Testis (tissue), 3 donors: Measurements from ENCODE around the gene CDSN. TPM values are rescaled to one million over a fixed set of nuclear protein-coding genes. Genes with fewer than 3 reads are reported as not detected.

Experiments used
- DNase-seq: peaks from one replicate; pipeline ENCODE4 v3.0.0-alpha.2; 2019
- H3K27ac ChIP-seq, 2 donors: fragments of 200-600 bp; sonication (generic); one replicate each; pipeline ENCODE4 v1.5.1; 2019
- H3K27me3 ChIP-seq: fragments of 200-600 bp; sonication (generic); one replicate; pipeline ENCODE4 v1.5.1; 2019
- H3K36me3 ChIP-seq: fragments of 200-600 bp; sonication (generic); one replicate; pipeline ENCODE4 v1.5.1; 2017; ENCODE audit warnings: low read depth; ENCODE audit errors: missing control alignments
- H3K4me1 ChIP-seq: fragments of 200-600 bp; sonication (generic); one replicate; pipeline ENCODE4 v1.5.1; 2019
- H3K4me3 ChIP-seq, 2 donors: fragments of 200-600 bp; sonication (generic); one replicate each; pipeline ENCODE4 v1.5.1; 2017 to 2019
- H3K9me3 ChIP-seq: fragments of 200-600 bp; sonication (generic); one replicate; pipeline ENCODE4 v1.5.1; 2017
- POLR2A ChIP-seq: fragments of 450-650 bp; IDR thresholded peaks from one replicate; pipeline ENCODE4 v1.6.1; 2017; ENCODE audit warnings: antibody characterized with exemption, mild to moderate bottlenecking, moderate library complexity
- WGBS, 2 donors: methylation state at CpG; one replicate each; pipeline ENCODE4 v1.1.5; 2018; 5-methylcytosine and 5-hydroxymethylcytosine counted together
- intact Hi-C: fragments of 100-400 bp; cut with DNase I; formaldehyde crosslinking; loops from one replicate; pipeline ENCODE4 v1.15.1; 2023; ENCODE audit warnings: low total_unique reads
- polyA plus RNA-seq: library from polyadenylated mRNA; stranded (reverse); fragments of 350-450 nt; fragmentation: Illumina TruSeq; extraction: RNeasy Lipid Tissue Mini Kit (QIAGEN cat#74804); gene quantifications from one replicate; pipeline ENCODE4 v1.2.3, GENCODE V29; 2014; ENCODE audit warnings: low read depth, low replicate concordance; ENCODE audit not compliant: insufficient read depth
- total RNA-seq, 2 donors: library from RNA; depleted of rRNA; stranded (reverse); fragments of >200 nt; gene quantifications; one replicate each; pipeline ENCODE4 v1.2.3, GENCODE V29; 2016
- TF ChIP-seq, protein P1 (sequence below), 3 experiments: fragments of 450-650 bp in 2 of 3; fragments of 200-600 bp in 1 of 3; sonication (generic) in 1 of 3; IDR thresholded peaks; one replicate each; pipeline ENCODE4 v1.5.1; 2016 to 2019; ENCODE audit warnings: antibody characterized with exemption in 3 of 3, mild to moderate bottlenecking in 2 of 3, moderate library complexity in 1 of 3

The CDSN gene
- total and polyA plus RNA-seq, 3 donors from 2014 or later = 0.06 to 0.32 TPM; not detected in 1

DNA sequence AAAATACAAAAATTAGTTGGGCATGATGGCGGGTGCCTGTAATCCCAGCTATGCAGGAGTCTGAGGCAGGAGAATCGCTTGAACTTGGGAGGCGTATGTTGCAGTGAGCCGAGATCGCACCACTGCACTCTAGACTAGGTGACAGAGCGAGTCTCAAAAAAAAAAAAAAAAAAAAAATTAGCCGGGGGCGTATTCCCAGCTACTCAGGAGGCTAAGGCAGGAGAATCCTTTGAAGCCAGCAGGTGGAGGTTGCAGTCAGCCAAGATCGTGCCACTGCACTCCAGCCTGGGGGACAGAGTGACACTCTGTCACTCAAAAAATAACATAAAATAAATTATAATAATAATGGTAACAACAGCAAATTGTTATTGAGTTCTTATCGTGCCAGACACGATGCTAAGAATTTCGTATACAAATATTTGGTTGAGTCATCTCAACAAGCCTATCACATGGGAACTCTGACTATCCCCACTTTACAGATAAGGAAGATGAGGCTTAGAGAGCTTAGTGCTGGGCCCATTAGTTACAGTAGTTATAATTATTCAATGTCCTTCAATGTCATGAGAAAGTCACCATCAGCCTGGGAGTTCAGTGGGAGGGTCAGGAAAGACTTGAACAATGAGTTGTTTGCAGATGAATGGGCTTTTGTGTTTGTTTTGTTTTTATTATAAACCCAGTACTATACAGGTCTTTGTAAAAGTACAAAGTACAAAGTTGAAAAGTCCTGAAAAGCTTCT lies 27.3 kb downstream of the CDSN start:
- H3K9me3 ChIP-seq = no peaks in the 10 kb centered on the region
- no peak for DNase-seq
- H3K4me1 ChIP-seq = no peaks in the 10 kb centered on the region
- WGBS, 2 donors = 76 to 88% methylated on average over 12 of the region's 12 CpGs
- H3K27me3 ChIP-seq = no peaks in the 10 kb centered on the region
- intact Hi-C loops = no loop called here
- H3K36me3 ChIP-seq = no peaks in the 10 kb centered on the region
- no peak overlapping the region for H3K27ac ChIP-seq
- no peak for TF ChIP-seq POLR2A
- TF ChIP-seq, protein P1, sequence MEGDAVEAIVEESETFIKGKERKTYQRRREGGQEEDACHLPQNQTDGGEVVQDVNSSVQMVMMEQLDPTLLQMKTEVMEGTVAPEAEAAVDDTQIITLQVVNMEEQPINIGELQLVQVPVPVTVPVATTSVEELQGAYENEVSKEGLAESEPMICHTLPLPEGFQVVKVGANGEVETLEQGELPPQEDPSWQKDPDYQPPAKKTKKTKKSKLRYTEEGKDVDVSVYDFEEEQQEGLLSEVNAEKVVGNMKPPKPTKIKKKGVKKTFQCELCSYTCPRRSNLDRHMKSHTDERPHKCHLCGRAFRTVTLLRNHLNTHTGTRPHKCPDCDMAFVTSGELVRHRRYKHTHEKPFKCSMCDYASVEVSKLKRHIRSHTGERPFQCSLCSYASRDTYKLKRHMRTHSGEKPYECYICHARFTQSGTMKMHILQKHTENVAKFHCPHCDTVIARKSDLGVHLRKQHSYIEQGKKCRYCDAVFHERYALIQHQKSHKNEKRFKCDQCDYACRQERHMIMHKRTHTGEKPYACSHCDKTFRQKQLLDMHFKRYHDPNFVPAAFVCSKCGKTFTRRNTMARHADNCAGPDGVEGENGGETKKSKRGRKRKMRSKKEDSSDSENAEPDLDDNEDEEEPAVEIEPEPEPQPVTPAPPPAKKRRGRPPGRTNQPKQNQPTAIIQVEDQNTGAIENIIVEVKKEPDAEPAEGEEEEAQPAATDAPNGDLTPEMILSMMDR (IDR thresholded peaks at IDR 0.05) = no peak
- H3K4me3 ChIP-seq = no peak overlapping the region

DNA sequence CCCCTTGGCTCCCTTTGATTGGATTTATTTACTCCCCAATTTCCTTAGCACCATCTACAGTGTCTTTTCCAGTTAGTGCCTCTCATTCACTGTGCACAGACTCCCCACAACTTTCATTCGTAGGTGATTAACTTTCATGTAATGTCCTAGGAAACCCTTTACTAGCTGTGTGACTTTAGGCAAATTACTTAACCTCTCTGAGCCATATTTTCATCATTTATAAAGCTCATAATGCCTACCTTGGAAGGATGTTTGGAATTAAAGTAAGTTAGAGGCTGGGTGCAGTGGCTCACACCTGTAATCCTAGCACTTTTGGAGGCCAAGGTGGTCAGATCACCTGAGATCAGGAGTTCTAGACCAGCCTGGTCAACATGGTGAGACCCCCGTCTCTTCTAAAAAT lies 28.0 kb downstream of the CDSN start:
- Histone ChIP-seq H3K4me1 (no peaks in the 10 kb centered on the region), H3K27me3 (no peaks in the 10 kb centered on the region), H3K27ac (no peak overlapping the region), H3K36me3 (no peaks in the 10 kb centered on the region), H3K9me3 (no peaks in the 10 kb centered on the region), H3K4me3 (no peak overlapping the region)
- intact Hi-C loops = no loop called here
- no peak for DNase-seq
- WGBS, 2 donors = 96 to 97% methylated on average over 2 of the region's 2 CpGs
- no peak for TF ChIP-seq POLR2A
- TF ChIP-seq, protein P1 (IDR thresholded peaks at IDR 0.05) = no peak

DNA sequence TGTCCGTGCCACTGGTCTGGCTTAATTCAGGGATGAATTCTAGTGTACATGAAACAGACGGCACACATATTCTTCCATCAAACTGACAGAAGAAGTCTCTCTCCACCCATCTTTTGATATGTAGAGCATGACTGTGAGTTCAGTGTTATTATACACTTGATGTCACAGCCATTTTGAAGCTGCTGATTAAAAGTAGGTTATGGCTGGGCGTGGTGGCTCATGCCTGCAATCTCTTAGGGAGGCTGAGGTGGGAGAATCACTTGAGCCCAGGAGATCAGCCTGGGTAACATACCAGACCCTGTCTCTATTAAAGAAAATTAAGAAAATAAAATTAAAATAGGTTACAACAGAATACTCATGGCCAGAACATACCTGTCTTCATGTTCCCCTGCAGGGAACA lies 28.6 kb downstream of the CDSN start:
- no peak for DNase-seq
- intact Hi-C loops = no loop called here
- H3K27me3 ChIP-seq = no peaks in the 10 kb centered on the region
- no peak overlapping the region for H3K4me3 ChIP-seq
- WGBS, 2 donors = 37 to 60% methylated on average over 3 of the region's 3 CpGs
- H3K36me3 ChIP-seq = no peaks in the 10 kb centered on the region
- no peaks in the 10 kb centered on the region for H3K9me3 ChIP-seq
- TF ChIP-seq, protein P1 (IDR thresholded peaks at IDR 0.05) = no peak
- no peak for TF ChIP-seq POLR2A
- H3K27ac ChIP-seq = no peak overlapping the region
- H3K4me1 ChIP-seq = no peaks in the 10 kb centered on the region

DNA sequence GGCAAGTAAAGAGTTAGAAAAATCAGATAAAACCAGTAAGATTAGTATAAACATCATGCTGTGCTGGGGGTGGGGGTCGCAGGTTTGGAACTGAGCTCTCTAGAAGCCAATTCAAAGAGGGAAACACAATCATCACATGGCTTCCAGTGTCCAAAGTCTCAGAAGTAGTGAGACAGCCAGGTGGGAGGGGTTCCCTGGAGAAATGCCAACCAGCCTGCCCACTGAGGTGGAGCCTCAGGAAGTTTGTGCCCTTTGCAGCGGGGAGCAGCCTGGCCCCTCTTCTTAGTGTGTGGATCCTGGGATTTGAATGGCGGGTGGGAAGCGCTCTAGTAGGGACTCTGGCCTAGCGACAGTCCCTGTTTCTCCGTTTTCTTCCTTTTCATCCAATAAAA lies 29.3 kb downstream of the CDSN start:
- H3K4me1 ChIP-seq = no peaks in the 10 kb centered on the region
- H3K27me3 ChIP-seq = no peaks in the 10 kb centered on the region
- TF ChIP-seq, protein P1 (IDR thresholded peaks at IDR 0.05) = no peak
- TF ChIP-seq POLR2A = no peak
- DNase-seq = no peak
- intact Hi-C loops = no loop called here
- no peaks in the 10 kb centered on the region for H3K36me3 ChIP-seq
- WGBS, 2 donors = 94 to 96% methylated on average over 6 of the region's 6 CpGs
- H3K27ac ChIP-seq = no peak overlapping the region
- H3K4me3 ChIP-seq = no peak overlapping the region
- no peaks in the 10 kb centered on the region for H3K9me3 ChIP-seq
